Fibroblast of upper back skin (primary cell): ENCODE measurements around the gene CBARP.
A peak's percentile ranks its signal among the peaks of the same experiment; 100 is the strongest.
"Not testable (repeated sequence)": the region's sequence is repeated elsewhere in the genome, so short reads cannot be mapped to it uniquely, and the experiment has no call there.

ENCODE experiments used
- DNase-seq: peaks from one replicate; pipeline ENCODE4 v3.0.0-alpha.2; 2013

Gene CBARP

DNA sequence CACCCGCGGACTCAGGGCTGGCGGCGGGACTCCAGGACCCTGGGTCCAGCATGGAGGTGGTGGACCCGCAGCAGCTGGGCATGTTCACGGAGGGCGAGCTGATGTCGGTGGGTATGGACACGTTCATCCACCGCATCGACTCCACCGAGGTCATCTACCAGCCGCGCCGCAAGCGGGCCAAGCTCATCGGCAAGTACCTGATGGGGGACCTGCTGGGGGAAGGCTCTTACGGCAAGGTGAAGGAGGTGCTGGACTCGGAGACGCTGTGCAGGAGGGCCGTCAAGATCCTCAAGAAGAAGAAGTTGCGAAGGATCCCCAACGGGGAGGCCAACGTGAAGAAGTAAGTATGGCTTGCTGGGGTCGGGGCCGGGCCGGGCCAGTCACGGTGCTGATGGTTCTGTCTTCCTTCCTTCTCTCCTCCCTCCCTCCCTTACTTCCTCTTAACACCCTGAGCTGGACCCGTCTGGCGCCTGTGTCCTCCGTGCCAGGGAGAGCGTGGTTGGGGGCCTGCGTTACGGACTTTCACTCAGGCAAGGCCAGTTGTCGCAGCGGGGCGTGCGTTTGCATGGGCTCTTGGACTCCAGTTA is 30.8 kb downstream of the CBARP start:
- DNase-seq, result no peak

DNA sequence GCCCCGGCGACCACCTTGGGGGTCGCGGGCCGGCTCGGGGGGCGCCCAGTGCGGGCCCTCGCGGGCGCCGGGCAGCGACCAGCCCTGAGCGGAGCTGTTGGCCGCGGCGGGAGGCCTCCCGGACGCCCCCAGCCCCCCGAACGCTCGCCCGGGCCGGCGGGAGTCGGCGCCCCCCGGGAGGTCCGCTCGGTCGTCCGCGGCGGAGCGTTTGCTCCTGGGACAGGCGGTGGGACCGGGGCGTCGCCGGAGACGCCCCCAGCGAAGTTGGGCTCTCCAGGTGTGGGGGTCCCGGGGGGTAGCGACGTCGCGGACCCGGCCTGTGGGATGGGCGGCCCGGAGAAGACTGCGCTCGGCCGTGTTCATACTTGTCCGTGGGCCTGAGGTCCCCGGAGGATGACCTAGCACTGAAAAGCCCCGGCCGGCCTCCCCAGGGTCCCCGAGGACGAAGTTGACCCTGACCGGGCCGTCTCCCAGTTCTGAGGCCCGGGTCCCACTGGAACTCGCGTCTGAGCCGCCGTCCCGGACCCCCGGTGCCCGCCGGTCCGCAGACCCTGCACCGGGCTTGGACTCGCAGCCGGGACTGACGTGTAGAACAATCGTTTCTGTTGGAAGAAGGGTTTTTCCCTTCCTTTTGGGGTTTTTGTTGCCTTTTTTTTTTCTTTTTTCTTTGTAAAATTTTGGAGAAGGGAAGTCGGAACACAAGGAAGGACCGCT is 31.5 kb downstream of the CBARP start:
- DNase-seq, result no peak

DNA sequence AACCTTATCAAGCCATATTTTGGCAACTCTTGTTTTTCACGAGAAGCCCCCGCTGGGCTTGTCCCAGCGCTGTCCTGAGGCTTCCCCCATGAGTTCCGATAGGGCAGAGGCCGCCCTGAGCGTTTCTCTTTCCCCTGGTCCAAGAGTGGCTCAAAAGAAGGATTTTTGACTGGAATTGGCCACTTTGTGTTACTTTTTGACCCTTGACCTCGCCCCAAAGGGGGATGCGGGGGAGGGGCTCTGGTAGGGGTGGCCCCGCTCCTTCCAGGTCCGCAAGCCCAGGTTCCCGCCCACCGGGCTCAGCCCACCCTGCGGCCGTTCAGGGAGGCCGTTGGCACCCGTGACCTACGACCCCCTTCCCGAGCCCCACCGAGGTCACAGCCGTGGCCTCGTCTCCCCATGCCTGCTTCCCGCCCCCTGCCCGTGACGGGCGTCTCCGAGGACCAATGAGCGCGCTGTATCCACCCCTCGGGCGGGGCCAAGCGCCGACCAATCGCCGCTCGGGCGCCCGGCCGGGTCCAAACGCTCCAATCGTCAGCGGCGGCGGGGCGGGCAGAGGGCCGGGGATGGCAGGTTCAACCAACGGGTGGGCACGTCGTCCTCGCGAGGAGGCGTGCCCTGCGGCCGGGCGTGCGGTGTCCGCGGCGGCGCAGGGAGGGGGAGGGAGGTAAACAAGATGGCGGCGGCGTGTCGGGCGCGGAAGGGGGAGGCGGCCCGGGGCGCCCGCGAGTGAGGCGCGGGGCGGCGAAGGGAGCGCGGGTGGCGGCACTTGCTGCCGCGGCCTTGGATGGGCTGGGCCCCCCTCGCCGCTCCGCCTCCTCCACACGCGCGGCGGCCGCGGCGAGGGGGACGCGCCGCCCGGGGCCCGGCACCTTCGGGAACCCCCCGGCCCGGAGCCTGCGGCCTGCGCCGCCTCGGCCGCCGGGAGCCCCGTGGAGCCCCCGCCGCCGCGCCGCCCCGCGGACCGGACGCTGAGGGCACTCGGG is 32.4 kb downstream of the CBARP start, which contains the start of gene STK11:
TSS of gene STK11 (plus strand) at position 665 of the 986 bp plus-strand sequence. CDS start 1,136 bp downstream, outside the sequence.
- peak; percentile 97 for DNase-seq

DNA sequence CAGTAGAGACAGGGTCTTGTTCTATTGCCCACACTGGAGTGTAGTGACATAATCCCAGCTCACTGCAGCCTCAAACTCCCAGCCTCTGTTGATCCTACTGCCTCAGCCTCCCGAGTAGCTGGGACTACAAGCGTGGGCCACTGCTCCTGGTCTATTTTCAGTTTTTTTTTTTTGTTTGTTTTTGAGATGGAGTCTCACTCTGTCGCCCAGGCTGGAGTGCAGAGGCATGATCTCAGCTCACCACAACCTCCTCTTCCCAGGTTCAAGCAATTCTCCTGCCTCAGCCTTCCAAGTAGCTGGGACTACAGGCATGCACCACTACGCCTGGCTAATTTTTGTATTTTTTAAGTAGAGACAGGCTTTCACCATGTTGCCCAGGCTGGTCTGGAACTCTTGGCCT is 37.2 kb downstream of the CBARP start:
- not testable (repeated sequence) for DNase-seq

DNA sequence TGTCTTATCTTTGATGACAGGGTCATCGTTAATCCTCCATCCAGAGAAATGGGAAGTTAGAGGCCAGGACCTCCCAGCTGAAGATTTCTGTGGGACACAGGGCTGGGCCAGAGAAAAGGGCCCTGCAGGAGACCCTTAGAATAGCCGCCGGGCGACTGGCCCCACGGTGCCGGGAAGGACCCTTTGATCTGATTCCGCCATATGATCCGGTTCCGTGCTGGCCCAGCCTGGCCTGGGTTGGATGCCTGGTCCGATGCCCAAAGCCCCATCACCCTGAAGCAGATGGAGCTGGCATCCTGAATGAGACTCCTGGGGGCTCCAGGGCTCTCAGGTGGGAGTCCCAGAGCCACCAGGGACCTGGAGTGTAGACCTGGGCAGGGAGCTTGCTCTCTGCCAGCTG is 38.3 kb downstream of the CBARP start:
- no peak for DNase-seq

DNA sequence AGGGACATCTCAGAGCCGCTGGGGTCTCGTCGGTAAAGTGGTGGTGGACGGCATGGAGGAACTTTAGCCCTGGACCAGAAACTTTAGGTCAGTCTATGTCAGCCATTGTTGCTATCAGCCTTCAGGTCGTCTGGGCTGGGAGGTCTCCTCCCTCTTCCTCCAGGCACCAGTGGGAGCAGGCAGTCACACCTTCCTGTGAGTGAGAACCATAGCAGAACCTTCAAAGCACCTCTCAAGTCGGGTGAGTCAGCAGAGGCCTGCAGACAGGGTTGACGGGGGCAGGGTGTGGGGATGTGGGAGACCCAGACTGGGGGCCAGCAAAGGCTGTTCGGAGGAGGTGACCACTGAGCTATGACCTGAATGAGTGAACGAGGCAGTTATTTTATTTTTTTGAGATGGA is 48.4 kb downstream of the CBARP start:
- DNase-seq, result peak; percentile 37

DNA sequence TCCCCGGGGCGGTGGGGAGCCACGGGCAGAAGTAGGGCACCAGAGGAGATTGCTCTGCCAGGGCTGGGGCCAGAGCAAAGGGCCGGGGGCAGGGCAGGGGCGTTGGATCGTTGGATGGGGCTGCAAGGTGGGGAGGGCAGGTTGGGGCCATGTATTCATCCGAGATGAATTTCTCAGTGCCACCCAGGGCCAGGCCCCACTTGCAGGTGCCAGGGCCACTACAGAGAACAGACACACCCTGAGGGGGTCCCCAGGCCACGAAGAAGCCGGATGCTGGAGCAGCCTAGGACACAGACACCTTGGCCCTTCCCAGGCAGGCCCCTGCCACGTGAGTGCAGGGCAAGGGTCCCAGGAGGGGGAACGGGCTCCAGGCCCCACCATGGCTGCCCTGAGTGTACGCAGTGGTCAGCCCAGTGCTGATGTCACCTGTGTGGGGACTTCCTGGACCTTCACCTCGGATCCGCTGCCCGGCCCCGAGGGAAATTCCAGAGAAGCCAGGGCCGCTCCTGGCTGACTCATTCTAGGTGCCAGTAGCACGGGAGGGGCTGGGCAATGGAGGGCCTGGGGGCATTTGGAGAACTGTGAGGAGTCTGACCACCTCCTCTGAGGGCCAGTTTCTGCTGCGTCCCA is 54.1 kb downstream of the CBARP start:
- no peak for DNase-seq

DNA sequence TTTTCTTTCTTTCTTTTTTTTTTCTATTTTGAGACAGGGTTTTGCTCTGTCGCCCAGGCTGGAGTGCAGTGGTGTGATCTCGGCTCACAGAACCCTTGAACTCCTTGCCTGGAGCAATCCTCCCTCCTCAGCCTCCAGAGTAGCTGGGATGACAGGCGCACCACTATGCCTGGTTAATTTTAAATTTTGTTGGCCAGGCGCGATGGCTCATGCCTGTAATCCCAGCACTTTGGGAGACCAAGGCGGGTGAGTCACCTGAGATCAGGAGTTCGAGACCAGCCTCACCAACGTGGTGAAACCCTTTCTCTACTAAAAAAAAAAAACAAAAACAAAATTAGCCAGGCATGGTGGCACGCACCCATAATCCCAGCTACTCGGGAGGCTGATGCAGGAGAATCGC is 55.1 kb downstream of the CBARP start:
- DNase-seq, result no peak

DNA sequence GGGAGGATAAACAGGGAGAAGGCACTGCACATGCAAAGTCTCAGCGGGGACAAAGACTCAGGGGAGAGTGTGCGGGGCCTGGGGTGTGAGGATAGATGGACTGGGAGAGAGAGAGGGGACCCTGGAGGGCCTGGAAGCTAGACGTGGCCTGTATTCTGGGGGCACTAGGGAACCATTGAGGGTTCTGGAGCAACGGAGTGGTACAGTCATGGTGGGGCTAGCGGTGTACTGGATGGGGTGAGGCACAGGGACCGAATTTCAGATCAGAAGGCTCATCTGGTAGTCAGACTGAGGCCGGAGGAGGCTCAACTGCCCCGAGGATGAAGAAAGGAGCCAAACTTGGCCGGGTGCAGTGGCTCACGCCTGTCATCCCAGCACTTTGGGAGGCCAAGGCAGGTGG is 55.7 kb downstream of the CBARP start:
- no peak for DNase-seq

DNA sequence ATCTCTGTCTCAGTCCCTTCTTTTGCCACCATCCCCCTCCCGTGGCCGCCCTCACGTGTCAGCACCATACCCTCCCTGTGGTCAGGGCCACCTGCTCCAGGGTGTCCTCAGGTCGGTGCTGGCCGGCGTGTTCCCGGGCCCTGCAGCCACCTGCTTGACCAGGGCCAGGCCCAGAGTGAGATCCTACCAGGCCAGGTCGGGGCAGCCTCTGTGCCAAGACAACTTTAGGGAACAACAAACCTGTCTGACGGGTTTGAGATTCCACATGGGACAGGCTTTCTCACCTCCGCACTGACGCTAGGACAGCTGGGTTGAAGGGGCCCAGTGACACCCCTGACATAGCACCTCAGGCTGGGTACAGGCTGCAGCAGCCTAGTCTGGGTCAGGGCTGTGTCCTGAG is 56.2 kb downstream of the CBARP start:
- no peak for DNase-seq
